A549 treated with dexamethasone at 1 μM for 4 hours (cell line): ENCODE data around the gene CHD5. TPM values are rescaled to one million over a fixed set of nuclear protein-coding genes. Genes with fewer than 3 reads are reported as not detected.

Source experiments
- total RNA-seq: library from RNA; stranded (reverse); fragments of 200-300 nt; extraction: Qiagen RNA extraction; gene quantifications from 5 replicates; pipeline ENCODE4 v1.2.3, GENCODE V29; 2022

Gene CHD5
- 1.5 to 2.9 TPM (median 2.6 TPM) in 5 replicates for total RNA-seq

DNA sequence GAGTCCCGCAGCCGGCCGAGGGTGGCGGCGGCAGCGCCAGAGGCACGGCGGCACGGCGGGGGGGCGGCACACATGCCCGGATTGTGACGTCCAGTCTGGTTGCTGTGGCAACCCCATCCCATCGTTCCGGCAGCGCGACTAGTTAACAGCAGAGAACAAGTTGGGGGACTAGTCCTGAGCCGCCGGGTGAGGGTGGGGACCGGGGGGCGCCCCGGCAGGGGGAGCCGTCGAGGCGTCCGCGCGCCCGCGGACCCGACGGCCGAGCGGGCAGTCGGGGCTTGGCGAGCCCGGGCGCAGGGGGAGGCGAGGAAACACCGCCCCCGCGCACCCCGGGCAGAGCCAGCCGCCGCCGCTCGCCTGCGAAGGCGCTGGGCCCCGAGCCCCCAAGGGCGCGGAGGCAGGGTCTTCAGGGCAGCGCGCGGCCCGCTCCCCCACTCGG, at the start of gene CHD5:
CHD5 (minus strand) TSS at position 54 of the 439 bp plus-strand sequence. CDS start 298 bp downstream, outside the sequence.

DNA sequence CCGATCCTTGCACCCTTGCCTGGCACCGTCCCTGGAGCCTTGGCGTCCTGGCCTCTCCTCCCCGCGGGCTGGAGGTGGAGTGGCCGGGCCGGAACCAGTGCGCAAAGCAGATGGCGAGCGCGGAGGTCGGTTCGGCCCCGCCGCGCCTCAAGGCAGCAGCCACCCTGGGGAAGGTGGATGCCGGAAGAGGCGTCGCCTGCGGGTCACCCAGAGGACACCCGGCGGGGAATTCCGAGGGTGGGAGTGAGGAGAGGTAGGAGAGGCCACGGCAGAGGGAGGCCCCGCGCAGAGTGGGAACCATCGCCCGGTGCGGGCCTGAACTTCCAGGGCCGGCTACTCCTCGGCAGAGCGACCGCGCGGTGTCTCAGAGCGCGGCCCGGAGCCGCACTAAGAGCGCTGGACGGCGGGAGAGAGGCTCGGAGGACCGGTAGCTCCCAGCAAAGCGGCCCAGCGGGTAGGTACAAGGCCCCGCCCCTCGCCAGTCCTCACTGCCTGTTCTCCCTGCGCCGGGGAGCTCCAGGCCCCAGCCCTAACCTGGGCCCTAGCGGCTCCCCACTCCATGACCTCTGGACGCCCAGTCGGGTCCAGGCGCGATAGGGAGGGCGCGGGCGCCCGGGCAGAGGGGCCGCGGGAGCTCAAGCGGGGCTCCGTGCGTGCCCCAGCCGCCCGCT, 25.9 kb upstream of the CHD5 start, which contains the start of gene RNF207:
RNF207 (plus strand) TSS at position 271 of the 671 bp plus-strand sequence. CDS start 417 bp downstream, outside the sequence.

DNA sequence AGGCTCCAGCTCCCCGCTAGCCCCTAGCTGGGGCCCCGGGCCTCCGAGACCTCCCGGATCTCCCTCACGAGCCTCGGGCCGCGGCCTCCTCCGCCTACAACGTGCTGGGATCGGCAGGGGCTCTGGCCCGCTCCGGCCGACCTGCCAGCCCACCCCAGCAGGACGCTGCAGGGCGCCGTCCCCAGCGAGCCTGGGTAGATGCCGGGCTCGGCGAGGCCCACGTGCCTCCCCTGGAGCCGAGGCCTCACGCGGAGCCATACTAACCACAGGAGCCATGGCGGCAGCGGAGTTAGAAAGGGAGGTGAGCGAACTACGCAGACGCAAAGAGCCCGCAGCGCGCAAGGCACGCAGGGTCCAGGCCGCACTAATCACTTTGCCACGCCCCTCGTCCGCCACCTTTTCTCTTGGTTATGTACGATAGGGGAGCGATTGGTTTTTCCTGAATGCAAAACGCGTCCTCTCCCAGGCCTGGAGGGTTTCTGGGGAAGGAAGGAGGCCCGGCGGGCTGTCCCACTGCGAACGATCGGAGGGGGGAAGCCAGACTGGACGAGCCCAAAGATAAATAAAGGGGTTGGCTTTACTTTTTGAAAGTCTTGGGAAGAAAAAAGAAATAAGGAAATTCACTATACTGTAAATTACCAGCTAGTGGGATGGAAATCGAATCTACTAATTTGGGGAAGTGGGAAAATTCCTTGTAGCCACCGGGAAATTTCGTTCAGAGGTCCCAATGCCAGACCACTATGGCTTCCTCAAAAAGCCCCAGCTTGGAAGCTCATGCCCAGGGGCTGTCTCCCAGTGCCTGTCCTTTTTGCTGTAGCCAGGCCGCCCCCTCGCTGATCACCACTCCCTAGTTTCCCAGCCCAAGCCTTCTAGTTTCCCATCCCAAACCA, 19.4 kb upstream of the CHD5 start, which contains the start of gene RPL22:
RPL22 (minus strand) TSS at position 298 of the 890 bp plus-strand sequence; CDS start at position 276, 22 bp downstream.

Other genes starting within 250 kb of the CHD5 start
- gene NPHP4, start 187.9 kb downstream of the CHD5 start, total RNA-seq = 3.3 to 5.1 TPM (median 4.9 TPM) in 5 replicates
- 5.8 to 8.5 TPM (median 8.0 TPM) in 5 replicates for gene KCNAB2, start 134.4 kb downstream of the CHD5 start, total RNA-seq
- gene RPL22, start 19.3 kb upstream of the CHD5 start, total RNA-seq = 375 to 474 TPM (median 408 TPM) in 5 replicates
- 7.8 to 15.3 TPM (median 10.9 TPM) in 5 replicates for gene RNF207, start 25.8 kb upstream of the CHD5 start, total RNA-seq
- 46.8 to 62.1 TPM (median 60.7 TPM) in 5 replicates for gene ICMT, start 55.6 kb upstream of the CHD5 start, total RNA-seq
- gene HES3, start 63.9 kb upstream of the CHD5 start, total RNA-seq = not detected in 5 replicates
- gene GPR153, start 80.8 kb upstream of the CHD5 start, total RNA-seq = 4.0 to 6.7 TPM (median 6.0 TPM) in 5 replicates
- 73.4 to 116 TPM (median 104 TPM) in 5 replicates for gene ACOT7, start 213.4 kb upstream of the CHD5 start, total RNA-seq
- 3.2 to 5.9 TPM (median 5.1 TPM) in 5 replicates for gene HES2, start 239.6 kb upstream of the CHD5 start, total RNA-seq
- 0.34 to 1.2 TPM (median 0.77 TPM) in 5 replicates for gene ESPN, start 244.5 kb upstream of the CHD5 start, total RNA-seq